HG03457 (cell line): ENCODE measurements around the gene PPM1F.

Source experiments
- ATAC-seq: cut with Tn5 transposase; IDR thresholded peaks from one replicate; pipeline ENCODE4 v1.9.1; 2021; ENCODE audit warnings: moderate number of reproducible peaks; ENCODE audit not compliant: unreplicated experiment

Gene PPM1F

GRCh38 chr22:21952586-21953571 lies at the start of gene PPM1F:
TSS of gene PPM1F (minus strand) at chr22:21952848. CDS start at chr22:21946048, 6,800 bp downstream.
- ATAC-seq = no peak

- no peak for ATAC-seq
Observed at GRCh38 chr22:22001664-22002525, 49.2 kb upstream of the PPM1F start.

- no peak for ATAC-seq
Observed at GRCh38 chr22:21998595-21999247, 46.1 kb upstream of the PPM1F start.

- no peak for ATAC-seq
Observed at GRCh38 chr22:21996175-21996720, 43.6 kb upstream of the PPM1F start.

- no peak for ATAC-seq
Observed at GRCh38 chr22:21995660-21996059, 43.0 kb upstream of the PPM1F start.

- ATAC-seq = no peak
Observed at GRCh38 chr22:21994881-21995444, 42.3 kb upstream of the PPM1F start.

GRCh38 chr22:21992593-21993237 lies 40.1 kb upstream of the PPM1F start:
- no peak for ATAC-seq

GRCh38 chr22:21991774-21992173 lies 39.1 kb upstream of the PPM1F start:
- ATAC-seq = no peak

GRCh38 chr22:21991304-21991596 lies 38.6 kb upstream of the PPM1F start:
- no peak for ATAC-seq

- ATAC-seq = no peak
Observed at GRCh38 chr22:21990445-21991303, 38.0 kb upstream of the PPM1F start.

GRCh38 chr22:21989049-21989448 lies 36.4 kb upstream of the PPM1F start:
- ATAC-seq = no peak

- no peak for ATAC-seq
Observed at GRCh38 chr22:21985214-21985613, 32.6 kb upstream of the PPM1F start.

- ATAC-seq = no peak
Observed at GRCh38 chr22:21984793-21985192, 32.1 kb upstream of the PPM1F start.

- ATAC-seq = no peak
Observed at GRCh38 chr22:21982338-21982965, 29.8 kb upstream of the PPM1F start, which contains the start of gene TOP3B. TSS of gene TOP3B (minus strand) at chr22:21982787. CDS start at chr22:21975709, 7,078 bp downstream.

- no peak for ATAC-seq
Observed at GRCh38 chr22:21981874-21982273, 29.2 kb upstream of the PPM1F start.

GRCh38 chr22:21980547-21980946 lies 27.9 kb upstream of the PPM1F start:
- ATAC-seq = no peak

GRCh38 chr22:21978564-21979386 lies 26.1 kb upstream of the PPM1F start:
- ATAC-seq = no peak

- no peak for ATAC-seq
Observed at GRCh38 chr22:21977814-21978213, 25.2 kb upstream of the PPM1F start.
